ENCODE measurements around the gene C1orf159.
A peak's percentile ranks its signal among the peaks of the same experiment; 100 is the strongest.

Gene C1orf159

GRCh38 chr1:1117469-1117831 lies 1.6 kb upstream of the C1orf159 start:
- Histone ChIP-seq H3K36me3 (no peaks in the 10 kb centered on the region), H3K27ac (no peak overlapping the region), H3K4me3 (ENCODE audit: low read depth in 1 of 2, low read length in 1 of 2) (no peak overlapping the region), H3K27me3 (peaks cover 83% of the 10 kb centered on the region), H3K4me1 (ENCODE audit: control insufficient read depth in 1 of 2, insufficient read depth in 1 of 2, low read depth in 1 of 2, low read length in 1 of 2) (peaks cover 13 to 17% of the 10 kb centered on the region in 2 experiments), H3K9me3 (peaks cover 4% of the 10 kb centered on the region)
- TF ChIP-seq CTCF (IDR thresholded peaks at IDR 0.05) = no peak

- Histone ChIP-seq H3K27ac (peak overlapping the region; percentile 44), H3K27me3 (peaks cover 77% of the 10 kb centered on the region), H3K36me3 (no peaks in the 10 kb centered on the region), H3K4me1 (ENCODE audit: control insufficient read depth in 1 of 2, insufficient read depth in 1 of 2, low read depth in 1 of 2, low read length in 1 of 2) (peaks cover 9 to 14% of the 10 kb centered on the region in 2 experiments), H3K4me3 (ENCODE audit: low read depth in 1 of 2, low read length in 1 of 2) (peak overlapping the region; percentile 71 to 93), H3K9me3 (peaks cover 4% of the 10 kb centered on the region)
- no peak for TF ChIP-seq CTCF (IDR thresholded peaks at IDR 0.05)
These were observed 996 bp upstream of the C1orf159 start for GRCh38 chr1:1116701-1117468.

- no peaks in the 10 kb centered on the region for H3K36me3 ChIP-seq
- peaks cover 9 to 14% of the 10 kb centered on the region in 2 experiments for H3K4me1 ChIP-seq (ENCODE audit: control insufficient read depth in 1 of 2, insufficient read depth in 1 of 2, low read depth in 1 of 2, low read length in 1 of 2)
- no peak overlapping the region for H3K27ac ChIP-seq
- peaks cover 4% of the 10 kb centered on the region for H3K9me3 ChIP-seq
- no peak for TF ChIP-seq CTCF (IDR thresholded peaks at IDR 0.05)
- peaks cover 61% of the 10 kb centered on the region for H3K27me3 ChIP-seq
- H3K4me3 ChIP-seq (ENCODE audit: low read depth in 1 of 2, low read length in 1 of 2) = peak overlapping the region; percentile 71 to 93
These were observed 628 bp downstream of the C1orf159 start for GRCh38 chr1:1115136-1115785.

GRCh38 chr1:1114431-1114830 lies 1.5 kb downstream of the C1orf159 start:
- no peak for TF ChIP-seq CTCF (IDR thresholded peaks at IDR 0.05)
- no peaks in the 10 kb centered on the region for H3K36me3 ChIP-seq
- peaks cover 4% of the 10 kb centered on the region for H3K9me3 ChIP-seq
- H3K27me3 ChIP-seq = peaks cover 53% of the 10 kb centered on the region
- no peak overlapping the region for H3K27ac ChIP-seq
- peaks cover 9 to 14% of the 10 kb centered on the region in 2 experiments for H3K4me1 ChIP-seq (ENCODE audit: control insufficient read depth in 1 of 2, insufficient read depth in 1 of 2, low read depth in 1 of 2, low read length in 1 of 2)
- H3K4me3 ChIP-seq (ENCODE audit: low read depth in 1 of 2, low read length in 1 of 2) = no peak overlapping the region

- H3K9me3 ChIP-seq = peaks cover 4% of the 10 kb centered on the region
- TF ChIP-seq CTCF (IDR thresholded peaks at IDR 0.05) = no peak
- H3K4me3 ChIP-seq (ENCODE audit: low read depth in 1 of 2, low read length in 1 of 2) = no peak overlapping the region
- H3K36me3 ChIP-seq = no peaks in the 10 kb centered on the region
- H3K27ac ChIP-seq = no peak overlapping the region
- peaks cover 32% of the 10 kb centered on the region for H3K27me3 ChIP-seq
- H3K4me1 ChIP-seq (ENCODE audit: control insufficient read depth in 1 of 2, insufficient read depth in 1 of 2, low read depth in 1 of 2, low read length in 1 of 2) = peaks cover 9 to 14% of the 10 kb centered on the region in 2 experiments
These were observed 3.5 kb downstream of the C1orf159 start for GRCh38 chr1:1112237-1112985.

All from neutrophil (primary cell).